HCT116 (cell line): Measurements from ENCODE around the gene PXDN. TPM values are rescaled to one million over a fixed set of nuclear protein-coding genes. Genes with fewer than 3 reads are reported as not detected.

ENCODE experiments used
- ATAC-seq: fragments of 200-7000 bp; cut with Tn5 transposase; 2 replicates; pipeline ENCODE4 v1.9.1; 2020; ENCODE audit warnings: mild to moderate bottlenecking, moderate library complexity
- BruUV-seq: library from RNA; stranded (reverse); fragments of 400-500 nt; replicated peaks from 2 replicates; lab custom pipeline; 2021; lab: Mats Ljungman, UMichigan
- CTCF ChIA-PET: fragments of 300-600 bp; sonication (Branson Sonifier 250); formaldehyde crosslinking; loops from one replicate; lab custom pipeline; 2021; ENCODE audit warnings: antibody characterized with exemption; lab: Charles Lee
- POLR2A ChIA-PET: fragments of 300-600, 350-600 bp; sonication (Branson Sonifier 250); formaldehyde crosslinking; loops from one replicate; lab custom pipeline; 2021; ENCODE audit warnings: antibody characterized with exemption; lab: Charles Lee
- RAD21 ChIA-PET, 2 experiments: fragments of 300-600 bp; sonication (Branson Sonifier 250); formaldehyde crosslinking; loops; one replicate each; lab custom pipeline; 2023; ENCODE audit warnings: low total read pairs in 2 of 2; ENCODE audit not compliant: uncharacterized antibody in 2 of 2, unreplicated experiment in 2 of 2, low non-redundant PET in 1 of 2; lab: Charles Lee
- DNase-seq: peaks from one replicate; pipeline ENCODE4 v3.0.0-alpha.2; 2010; ENCODE audit warnings: low read depth, low spot score
- H2AFZ ChIP-seq: fragments of 200-600 bp; shearing (Covaris generic), sonication (generic); 2 replicates; pipeline ENCODE4 v1.6.1; 2017; ENCODE audit warnings: low read depth, mixed run types, mixed read lengths, antibody characterized with exemption, low read length; ENCODE audit not compliant: poor library complexity, severe bottlenecking
- H3K27ac ChIP-seq: 2 replicates; pipeline ENCODE4 v1.5.1; 2012; ENCODE audit warnings: low read depth, low read length
- H3K27me3 ChIP-seq: fragments of 200-600 bp; sonication (generic); 2 replicates; pipeline ENCODE4 v1.6.1; 2016; ENCODE audit warnings: mixed run types, low read length, mixed read lengths; ENCODE audit not compliant: insufficient read depth
- H3K36me3 ChIP-seq, 2 experiments: fragments of 200-500 bp in 1 of 2; fragments of 200-600 bp in 1 of 2; sonication (Bioruptor generic) in 1 of 2; sonication (generic) in 1 of 2; 2 replicates each; pipeline versions ENCODE4 v1.5.1 to v1.6.1; 2014 to 2016; ENCODE audit warnings: low read length in 2 of 2, inconsistent platforms in 1 of 2, mixed read lengths in 1 of 2, mixed run types in 1 of 2; ENCODE audit not compliant: insufficient read depth in 2 of 2, control insufficient read depth in 1 of 2
- H3K4me1 ChIP-seq, 2 experiments: fragments of 200-600 bp in 1 of 2; sonication (generic) in 1 of 2; 2 replicates each; pipeline versions ENCODE4 v1.5.1 to v1.6.1; 2012 to 2017; ENCODE audit warnings: low read length in 2 of 2, inconsistent platforms in 1 of 2, mild to moderate bottlenecking in 1 of 2, mixed read lengths in 1 of 2, mixed run types in 1 of 2, moderate library complexity in 1 of 2; ENCODE audit not compliant: insufficient read depth in 2 of 2, control insufficient read depth in 1 of 2
- H3K4me2 ChIP-seq: fragments of 200-600 bp; sonication (generic); 2 replicates; pipeline ENCODE4 v1.6.1; 2017; ENCODE audit warnings: mixed run types, low read length, mixed read lengths
- H3K4me3 ChIP-seq, 2 experiments: fragments of 200-600 bp in 1 of 2; sonication (generic) in 1 of 2; replicated peaks in 1 of 2; 2 replicates each; pipeline ENCODE4 v1.5.1; 2011 to 2016; ENCODE audit warnings: low read length in 2 of 2, control low read depth in 1 of 2, low read depth in 1 of 2, mild to moderate bottlenecking in 1 of 2, mixed read lengths in 1 of 2, mixed run types in 1 of 2
- H3K79me2 ChIP-seq: fragments of 200-600 bp; sonication (generic); 2 replicates; pipeline ENCODE4 v1.6.1; 2017; ENCODE audit warnings: mild to moderate bottlenecking, mixed run types, low read length, moderate library complexity, mixed read lengths; ENCODE audit not compliant: insufficient read depth
- H3K9ac ChIP-seq: fragments of 200-600 bp; sonication (generic); 2 replicates; pipeline ENCODE4 v1.6.1; 2016; ENCODE audit warnings: low read length, mixed read lengths
- H3K9me2 ChIP-seq: fragments of 200-600 bp; sonication (generic), shearing (Covaris generic); 2 replicates; pipeline ENCODE4 v1.6.1; 2017; ENCODE audit warnings: mixed run types, mild to moderate bottlenecking, moderate library complexity; ENCODE audit not compliant: insufficient read depth
- H3K9me3 ChIP-seq, 2 experiments: fragments of 200-500 bp in 1 of 2; fragments of 200-600 bp in 1 of 2; sonication (Bioruptor generic) in 1 of 2; sonication (generic) in 1 of 2; 2 replicates each; pipeline ENCODE4 v1.6.1; 2014 to 2017; ENCODE audit warnings: low read length in 2 of 2, mixed read lengths in 2 of 2, inconsistent platforms in 1 of 2, low read depth in 1 of 2, mild to moderate bottlenecking in 1 of 2, mixed run types in 1 of 2, moderate library complexity in 1 of 2; ENCODE audit not compliant: control insufficient read depth in 1 of 2, insufficient read depth in 1 of 2
- H4K20me1 ChIP-seq: fragments of 200-600 bp; sonication (generic), shearing (Covaris generic); 2 replicates; pipeline ENCODE4 v1.6.1; 2017; ENCODE audit warnings: mixed run types, mild to moderate bottlenecking, moderate library complexity; ENCODE audit not compliant: insufficient read depth
- CBX3 ChIP-seq: IDR thresholded peaks from 2 replicates; pipeline ENCODE4 v1.6.1; 2012; ENCODE audit warnings: low read depth
- CEBPB ChIP-seq: IDR thresholded peaks from 2 replicates; pipeline ENCODE4 v1.6.1; 2012; ENCODE audit warnings: low read depth
- EGR1 ChIP-seq: IDR thresholded peaks from 2 replicates; pipeline ENCODE4 v1.6.1; 2012; ENCODE audit warnings: low read depth
- ELF1 ChIP-seq: IDR thresholded peaks from 2 replicates; pipeline ENCODE4 v1.6.1; 2012; ENCODE audit warnings: low read depth, borderline replicate concordance
- EZH2phosphoT487 ChIP-seq: fragments of 200-600 bp; IDR thresholded peaks from 2 replicates; pipeline ENCODE4 v1.6.1; 2018; ENCODE audit warnings: antibody characterized with exemption, borderline replicate concordance
- FOSL1 ChIP-seq: IDR thresholded peaks from 2 replicates; pipeline ENCODE4 v1.6.1; 2012; ENCODE audit warnings: low read depth
- JUND ChIP-seq: IDR thresholded peaks from 2 replicates; pipeline ENCODE4 v1.6.1; 2012
- POLR2A ChIP-seq: IDR thresholded peaks from 2 replicates; pipeline ENCODE4 v1.7.0; 2011; ENCODE audit warnings: borderline replicate concordance; ENCODE audit not compliant: insufficient read depth, insufficient read length; ENCODE audit errors: extremely low read depth
- POLR2AphosphoS5 ChIP-seq: IDR thresholded peaks from 2 replicates; pipeline ENCODE4 v1.6.1; 2011; ENCODE audit warnings: mild to moderate bottlenecking, low read depth, low read length, moderate library complexity
- RAD21 ChIP-seq: IDR thresholded peaks from 2 replicates; pipeline ENCODE4 v1.6.1; 2012; ENCODE audit warnings: low read depth, mild to moderate bottlenecking
- SP1 ChIP-seq: IDR thresholded peaks from 2 replicates; pipeline ENCODE4 v1.6.1; 2012; ENCODE audit warnings: low read depth
- SRF ChIP-seq: IDR thresholded peaks from 2 replicates; pipeline ENCODE4 v1.6.1; 2012; ENCODE audit warnings: low read depth
- YY1 ChIP-seq: IDR thresholded peaks from 2 replicates; pipeline ENCODE4 v1.6.1; 2011; ENCODE audit warnings: low read length, low read depth, moderate library complexity, mild to moderate bottlenecking; ENCODE audit not compliant: insufficient replicate concordance; ENCODE audit errors: extremely low read depth
- ZFX ChIP-seq: fragments of 450-650 bp; IDR thresholded peaks from 2 replicates; pipeline ENCODE4 v1.6.1; 2017
- intact Hi-C: fragments of 100-400 bp; cut with micrococcal nuclease; formaldehyde crosslinking; loops from 2 replicates; pipeline ENCODE4 v1.10.0; 2022
- total RNA-seq: library from RNA; stranded (reverse); gene quantifications from one replicate; pipeline ENCODE4 v1.2.1, GENCODE V29; 2021; ENCODE audit not compliant: unreplicated experiment
- TF ChIP-seq, protein P1 (sequence below): IDR thresholded peaks from 2 replicates; pipeline ENCODE4 v1.6.1; 2011; ENCODE audit warnings: mild to moderate bottlenecking, low read length, moderate library complexity; ENCODE audit not compliant: insufficient replicate concordance; ENCODE audit errors: extremely low read depth
- TF ChIP-seq, protein P2 (sequence below): IDR thresholded peaks from 2 replicates; pipeline ENCODE4 v1.6.1; 2012

The PXDN gene
- total RNA-seq, 1 experiment from 2014 or later = 10.7 TPM

DNA sequence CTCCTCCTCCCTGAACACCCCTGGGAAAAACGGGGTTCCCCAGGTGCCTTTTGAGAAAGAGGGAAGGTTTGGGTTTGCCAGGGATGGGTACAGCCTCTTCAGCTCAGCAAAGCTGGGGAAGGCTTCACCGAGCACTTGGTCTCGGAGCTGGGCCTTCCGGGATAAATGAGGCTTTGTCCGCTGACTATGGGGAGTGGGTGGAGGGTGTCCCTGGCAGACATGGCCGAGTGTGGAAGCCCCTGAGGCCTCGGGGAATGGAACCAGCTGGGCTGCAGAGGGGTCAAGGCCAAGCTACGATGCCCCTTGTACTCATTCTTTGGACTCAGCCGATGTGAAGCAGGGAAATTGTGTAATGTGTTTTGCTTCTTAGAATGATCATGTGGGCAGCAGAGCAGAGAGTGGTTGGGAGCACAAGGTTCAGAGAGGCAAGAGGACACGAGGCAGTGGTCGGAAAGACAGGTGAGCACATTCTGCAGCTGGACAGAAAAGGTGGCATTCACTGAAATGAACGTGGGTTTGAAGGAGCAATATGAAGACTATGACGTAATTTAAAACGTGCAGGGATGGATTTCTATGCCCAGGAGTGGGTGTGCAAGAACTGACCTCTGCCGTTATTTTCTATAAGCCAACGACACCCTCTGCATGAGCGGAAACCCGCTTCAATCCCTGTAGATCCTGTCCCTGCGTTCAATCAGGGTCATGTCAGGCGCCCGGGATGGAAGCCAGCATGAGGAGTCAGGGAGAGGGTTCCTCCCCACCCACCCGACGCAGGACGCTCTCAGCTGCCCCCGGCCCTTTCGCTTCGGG lies 142.6 kb downstream of the PXDN start:
- CTCF ChIA-PET = no interaction called here
- ATAC-seq = no peak
- no peak overlapping the region for H3K27ac ChIP-seq
- POLR2A ChIA-PET = no interaction called here
- no peak overlapping the region for H2AFZ ChIP-seq
- H4K20me1 ChIP-seq = no peaks in the 10 kb centered on the region
- RAD21 ChIA-PET = no interaction called here
- no TSS peak for BruUV-seq
- intact Hi-C loops = no loop called here
- no peaks in the 10 kb centered on the region for H3K9me3 ChIP-seq
- H3K4me1 ChIP-seq = no peaks in the 10 kb centered on the region
- no peak overlapping the region for H3K4me3 ChIP-seq
- H3K27me3 ChIP-seq = peaks cover 25% of the 10 kb centered on the region
- TF ChIP-seq POLR2AphosphoS5 (no peak), CBX3 (no peak), CEBPB (no peak)
- no peaks in the 10 kb centered on the region for H3K9me2 ChIP-seq
- H3K36me3 ChIP-seq = no peaks in the 10 kb centered on the region
- no peaks in the 10 kb centered on the region for H3K79me2 ChIP-seq
- no peak for DNase-seq
- no peak overlapping the region for H3K9ac ChIP-seq
- H3K4me2 ChIP-seq = no peak overlapping the region

DNA sequence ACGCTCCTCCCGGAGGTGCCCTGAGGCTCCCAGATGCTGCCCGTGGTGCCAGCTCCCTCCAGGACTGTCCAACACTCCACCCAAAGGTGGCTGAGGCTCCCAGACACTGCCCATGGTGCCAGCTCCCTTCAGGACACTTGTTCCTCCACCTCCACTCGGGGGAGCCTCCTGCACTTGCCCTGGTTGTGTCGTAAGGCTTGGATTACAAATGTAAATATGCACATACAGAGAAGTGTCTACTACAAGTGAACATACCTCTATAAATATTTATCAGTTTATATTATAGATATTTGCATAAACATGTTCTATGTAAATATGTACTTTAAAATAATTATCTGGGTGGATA lies 143.3 kb downstream of the PXDN start:
- no peaks in the 10 kb centered on the region for H4K20me1 ChIP-seq
- ATAC-seq (no peak), DNase-seq (no peak)
- no peak overlapping the region for H3K27ac ChIP-seq
- ChIA-PET CTCF (no interaction called here), RAD21 (no interaction called here), POLR2A (no interaction called here)
- no peak overlapping the region for H3K9ac ChIP-seq
- no peaks in the 10 kb centered on the region for H3K9me2 ChIP-seq
- H3K27me3 ChIP-seq = peaks cover 25% of the 10 kb centered on the region
- intact Hi-C loops = no loop called here
- H3K4me1 ChIP-seq = no peaks in the 10 kb centered on the region
- no TSS peak for BruUV-seq
- H2AFZ ChIP-seq = no peak overlapping the region
- H3K4me2 ChIP-seq = no peak overlapping the region
- H3K4me3 ChIP-seq = no peak overlapping the region
- no peaks in the 10 kb centered on the region for H3K79me2 ChIP-seq
- no peaks in the 10 kb centered on the region for H3K36me3 ChIP-seq
- H3K9me3 ChIP-seq = no peaks in the 10 kb centered on the region; a peak in 1 of 4 replicates
- no peak for TF ChIP-seq SRF
- no peak for TF ChIP-seq EGR1
- TF ChIP-seq POLR2AphosphoS5 = no peak
- TF ChIP-seq EZH2phosphoT487 = no peak
- no peak for TF ChIP-seq JUND
- TF ChIP-seq, protein P1, sequence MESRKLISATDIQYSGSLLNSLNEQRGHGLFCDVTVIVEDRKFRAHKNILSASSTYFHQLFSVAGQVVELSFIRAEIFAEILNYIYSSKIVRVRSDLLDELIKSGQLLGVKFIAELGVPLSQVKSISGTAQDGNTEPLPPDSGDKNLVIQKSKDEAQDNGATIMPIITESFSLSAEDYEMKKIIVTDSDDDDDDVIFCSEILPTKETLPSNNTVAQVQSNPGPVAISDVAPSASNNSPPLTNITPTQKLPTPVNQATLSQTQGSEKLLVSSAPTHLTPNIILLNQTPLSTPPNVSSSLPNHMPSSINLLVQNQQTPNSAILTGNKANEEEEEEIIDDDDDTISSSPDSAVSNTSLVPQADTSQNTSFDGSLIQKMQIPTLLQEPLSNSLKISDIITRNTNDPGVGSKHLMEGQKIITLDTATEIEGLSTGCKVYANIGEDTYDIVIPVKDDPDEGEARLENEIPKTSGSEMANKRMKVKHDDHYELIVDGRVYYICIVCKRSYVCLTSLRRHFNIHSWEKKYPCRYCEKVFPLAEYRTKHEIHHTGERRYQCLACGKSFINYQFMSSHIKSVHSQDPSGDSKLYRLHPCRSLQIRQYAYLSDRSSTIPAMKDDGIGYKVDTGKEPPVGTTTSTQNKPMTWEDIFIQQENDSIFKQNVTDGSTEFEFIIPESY = no peak
- no peak for TF ChIP-seq FOSL1
- TF ChIP-seq YY1 = no peak
- TF ChIP-seq SP1 = no peak
- TF ChIP-seq ELF1 = no peak
- no peak for TF ChIP-seq POLR2A
- TF ChIP-seq, protein P2, sequence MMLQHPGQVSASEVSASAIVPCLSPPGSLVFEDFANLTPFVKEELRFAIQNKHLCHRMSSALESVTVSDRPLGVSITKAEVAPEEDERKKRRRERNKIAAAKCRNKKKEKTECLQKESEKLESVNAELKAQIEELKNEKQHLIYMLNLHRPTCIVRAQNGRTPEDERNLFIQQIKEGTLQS = no peak
- no peak for TF ChIP-seq ZFX
- no peak for TF ChIP-seq RAD21
